ENCODE data around the gene PRKCA.
A peak's percentile ranks its signal among the peaks of the same experiment; 100 is the strongest.
"Not testable (repeated sequence)": the region's sequence is repeated elsewhere in the genome, so short reads cannot be mapped to it uniquely, and the experiment has no call there.

PRKCA gene

DNA sequence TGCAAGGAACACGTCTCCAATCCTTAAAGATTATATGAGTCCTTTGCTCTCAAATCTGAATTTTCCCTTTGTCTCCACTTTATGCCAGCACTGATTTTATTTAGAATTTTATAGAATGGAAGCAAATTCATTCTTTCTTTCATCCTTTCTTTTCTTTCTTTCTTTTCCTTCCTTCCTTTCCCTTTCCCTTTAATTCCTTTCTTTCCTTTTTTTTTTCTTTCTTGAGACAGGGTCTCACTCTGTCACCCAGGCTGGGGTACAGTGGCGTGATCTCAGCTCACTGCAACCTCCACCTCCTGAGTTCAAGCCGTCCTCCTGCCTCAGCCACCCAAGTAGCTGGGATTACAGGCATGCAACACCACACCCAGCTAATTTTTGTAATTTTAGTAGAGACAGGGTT, 187.2 kb downstream of the PRKCA start:
- DNase-seq (ENCODE audit: low read depth) = not testable (repeated sequence)

DNA sequence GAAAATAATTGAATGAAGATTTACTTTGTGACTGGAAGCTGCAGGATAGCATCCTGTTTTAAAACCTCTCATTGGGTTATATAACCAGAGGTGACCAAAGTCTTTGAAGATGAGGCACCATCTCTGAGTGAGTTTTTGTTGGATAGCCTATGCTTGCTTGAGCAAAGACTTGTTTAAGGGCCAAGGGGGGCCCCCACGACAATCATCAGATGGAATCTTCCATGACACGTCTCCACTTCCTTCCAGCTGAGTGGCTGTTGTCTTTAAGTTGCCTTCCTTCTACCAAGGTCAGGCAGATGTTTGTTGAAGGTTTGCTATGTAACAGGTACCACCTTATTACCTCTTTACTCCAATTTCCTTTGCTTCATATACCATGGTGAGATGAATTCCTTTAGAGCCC, 188.8 kb downstream of the PRKCA start:
- DNase-seq (ENCODE audit: low read depth) = no peak

DNA sequence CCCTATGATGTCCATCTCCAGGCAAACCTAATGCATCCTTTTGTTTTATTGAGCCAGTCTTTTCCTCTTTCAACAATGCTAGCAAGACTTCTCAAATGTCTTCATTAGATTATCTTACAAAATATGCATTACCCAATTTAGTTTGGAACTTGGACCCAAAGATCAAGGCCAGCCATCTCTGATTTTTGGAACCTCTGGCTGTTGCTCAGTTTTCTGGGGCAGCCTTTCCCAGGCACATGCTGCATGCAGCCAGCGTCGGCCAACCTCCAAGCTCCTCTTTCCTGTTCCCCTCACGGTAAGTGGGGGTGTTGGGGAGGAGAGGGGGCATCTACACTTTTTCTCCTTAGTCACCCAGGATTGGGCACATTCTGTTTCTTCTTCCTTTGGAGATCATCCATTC, 189.3 kb downstream of the PRKCA start:
- no peak for DNase-seq (ENCODE audit: low read depth)

DNA sequence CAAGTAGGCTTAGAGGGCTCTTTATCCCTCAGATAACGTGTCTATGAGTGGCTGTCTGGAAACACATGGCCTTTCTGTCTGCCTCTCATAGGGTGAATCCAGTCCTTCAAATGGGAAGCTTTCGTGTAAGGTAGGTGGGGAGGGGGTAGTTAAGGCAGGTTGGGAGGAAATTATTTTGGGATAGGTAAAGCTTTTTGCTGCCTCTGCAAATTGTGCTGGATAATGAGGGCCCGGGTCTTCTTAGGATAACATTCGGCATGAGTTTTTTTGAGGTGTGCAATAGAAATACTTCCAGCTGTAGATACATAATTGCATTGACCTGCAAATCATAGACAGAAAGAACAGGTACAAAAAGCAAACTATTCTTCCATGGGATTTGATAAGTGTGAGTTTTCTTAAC, 189.7 kb downstream of the PRKCA start:
- DNase-seq (ENCODE audit: low read depth) = no peak

DNA sequence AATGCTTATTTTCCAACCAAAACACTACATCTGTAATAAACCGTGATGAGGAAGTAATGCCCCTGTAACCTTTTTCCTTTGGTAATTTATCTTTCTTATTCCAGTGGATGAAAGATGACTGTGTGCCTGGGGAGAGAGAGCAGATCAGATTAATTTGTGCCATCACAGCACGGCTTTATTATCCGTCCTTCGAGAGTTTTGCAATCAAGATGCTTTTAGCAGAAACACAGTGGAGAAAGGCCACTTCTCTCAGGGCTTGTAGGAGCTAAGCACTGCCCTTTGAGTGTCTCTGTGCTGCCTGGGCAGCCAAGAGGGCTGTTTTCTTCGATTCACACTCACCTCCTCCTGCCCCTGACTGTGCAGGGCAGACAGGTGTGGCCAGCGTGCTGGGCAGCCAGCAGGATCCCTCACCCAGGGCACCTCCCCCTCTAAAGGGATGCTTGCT, 190.2 kb downstream of the PRKCA start:
- no peak for DNase-seq (ENCODE audit: low read depth)

DNA sequence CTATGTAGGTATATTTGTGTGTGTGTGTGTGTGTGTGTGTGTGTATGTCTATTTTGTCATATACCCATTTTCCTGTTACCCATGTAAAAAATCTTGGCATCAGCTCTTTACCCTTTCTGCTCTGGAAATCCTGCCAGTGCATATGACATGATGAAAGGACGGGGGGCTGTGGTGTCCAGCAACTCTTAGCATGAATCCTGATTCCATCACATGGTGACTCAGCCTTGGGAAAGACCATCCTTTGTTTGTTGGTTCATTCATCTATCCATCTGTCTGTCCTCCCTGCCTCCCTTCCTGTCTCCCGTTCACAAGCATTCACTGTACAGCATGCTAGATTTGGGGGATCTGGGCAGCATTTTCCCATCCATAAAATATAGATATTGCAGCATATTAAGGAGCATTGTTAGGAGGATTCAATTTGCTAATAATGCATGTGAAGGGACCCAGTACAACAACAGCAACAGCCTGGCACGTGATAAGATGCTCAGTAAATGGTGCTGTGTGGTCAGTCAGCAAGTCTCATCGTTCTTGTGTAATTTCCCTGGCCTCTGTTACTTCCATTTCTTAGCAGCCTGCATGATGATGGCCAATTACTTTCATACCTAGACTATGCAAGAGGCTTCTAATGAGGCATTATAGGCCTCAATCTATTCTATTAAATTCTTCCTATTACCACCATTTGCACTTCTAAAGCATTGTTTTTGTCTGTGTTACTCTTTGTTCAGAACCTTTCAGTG, 191.0 kb downstream of the PRKCA start:
- DNase-seq (ENCODE audit: low read depth) = no peak

DNA sequence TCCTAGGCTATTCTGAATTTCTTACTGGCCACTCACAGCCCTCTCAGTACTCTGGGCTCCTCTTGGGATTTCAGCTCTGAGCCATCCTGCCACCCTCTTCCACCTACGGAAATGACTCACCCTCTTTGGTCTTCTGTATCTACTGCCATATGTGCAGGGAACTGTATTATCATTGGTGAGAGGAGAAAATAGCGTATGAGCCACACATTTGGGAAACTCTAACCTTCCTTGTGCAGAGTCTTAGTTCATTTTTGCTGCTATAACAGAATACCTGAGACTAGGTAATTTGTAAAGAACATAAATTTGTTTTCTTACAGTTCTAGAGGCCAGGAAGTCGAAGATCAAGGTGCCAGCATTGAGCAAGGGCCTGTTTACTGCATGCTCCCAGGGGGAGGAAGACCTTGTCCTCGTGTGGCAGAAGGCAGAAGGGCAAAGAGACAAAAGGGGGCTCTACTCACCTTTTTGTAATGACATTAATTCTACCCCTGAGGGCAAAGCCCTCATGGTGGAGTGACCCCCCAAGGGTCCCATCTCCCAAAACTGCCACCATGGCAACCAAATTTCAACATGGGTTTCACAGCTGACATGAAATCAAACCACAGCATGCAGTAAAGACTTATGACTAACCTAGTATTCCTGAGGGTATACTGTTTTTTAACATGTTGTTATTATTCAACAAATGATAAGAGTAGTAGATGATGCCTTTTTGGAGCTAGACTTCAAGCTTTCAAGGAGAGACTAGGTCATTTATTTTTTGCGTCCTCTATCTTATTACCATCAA, 191.8 kb downstream of the PRKCA start:
- DNase-seq (ENCODE audit: low read depth) = no peak

DNA sequence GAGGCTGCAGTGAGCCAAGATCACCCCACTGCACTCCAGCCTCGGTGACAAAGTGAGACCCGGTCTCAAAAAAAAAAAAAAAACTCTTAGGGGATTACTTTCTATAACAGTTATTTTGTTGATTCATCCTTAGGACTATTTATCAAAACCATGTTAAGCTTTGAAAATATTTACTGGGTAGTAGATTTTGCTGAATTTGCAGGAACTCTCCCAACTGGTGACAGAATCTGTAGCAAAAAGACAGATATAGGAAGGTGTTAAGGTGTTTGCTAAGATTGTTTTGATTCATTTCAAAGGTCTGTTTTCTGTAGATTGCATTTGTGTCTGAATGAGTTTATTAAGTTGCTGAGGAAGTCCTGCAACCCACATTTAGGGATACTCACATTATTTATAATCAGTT, 192.6 kb downstream of the PRKCA start:
- DNase-seq (ENCODE audit: low read depth) = no peak

DNA sequence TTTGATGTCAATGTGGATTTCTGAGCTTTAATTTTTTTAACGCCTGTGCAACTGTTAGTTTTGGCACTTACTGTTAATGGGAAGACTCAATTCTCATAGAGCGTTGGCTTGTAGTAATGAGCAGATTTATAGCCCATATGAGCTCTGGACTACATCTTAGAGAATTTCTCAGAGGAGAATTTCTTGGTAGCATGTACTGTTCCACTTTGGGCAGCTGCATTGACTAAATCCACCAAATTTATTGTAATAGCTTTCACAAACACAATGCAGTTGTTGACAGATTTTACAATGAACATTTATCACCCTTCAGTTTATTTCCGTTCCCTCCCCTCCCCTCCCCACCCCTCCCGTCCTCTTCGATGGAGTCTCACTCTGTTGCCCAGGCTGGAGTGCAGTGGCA, 193.9 kb downstream of the PRKCA start:
- no peak for DNase-seq (ENCODE audit: low read depth)

DNA sequence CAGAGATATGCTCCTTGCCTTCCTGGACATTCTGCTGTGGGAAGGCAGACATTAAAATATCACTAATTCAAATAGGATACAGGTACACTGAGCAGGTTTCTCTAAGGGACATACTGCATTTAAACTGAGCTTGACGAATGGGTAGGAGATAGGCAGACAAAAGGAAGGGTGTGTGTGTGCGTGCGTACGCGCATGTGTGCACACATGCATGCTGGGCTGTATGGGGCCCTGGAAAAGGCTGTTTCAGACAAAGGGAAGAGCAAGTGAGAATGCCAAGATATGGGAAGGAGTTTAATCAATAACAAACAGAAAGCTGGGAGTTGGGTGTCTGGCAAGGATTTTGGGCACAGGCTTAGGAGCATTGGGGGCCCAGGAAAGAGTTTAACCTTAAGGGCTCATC, 196.2 kb downstream of the PRKCA start:
- DNase-seq (ENCODE audit: low read depth) = no peak

DNA sequence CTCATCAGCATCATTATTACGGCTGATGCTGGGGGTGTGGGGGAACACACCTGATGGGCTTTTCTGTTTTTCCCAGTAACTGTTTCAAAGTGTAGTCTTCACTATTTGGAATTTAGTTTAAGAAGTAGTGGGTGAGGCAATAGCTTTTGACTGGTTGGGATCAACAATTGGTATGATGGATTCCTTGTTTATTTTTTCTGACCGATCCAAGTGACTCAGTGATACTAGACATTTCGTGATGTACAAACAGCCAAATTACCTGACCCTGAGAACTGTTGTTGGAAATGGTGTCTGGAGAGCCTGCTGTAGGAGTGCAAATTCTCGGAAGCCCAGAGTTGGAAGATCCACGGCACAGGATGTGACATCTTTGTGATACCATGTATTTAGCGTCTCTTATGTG, 204.2 kb downstream of the PRKCA start:
- no peak for DNase-seq (ENCODE audit: low read depth)

DNA sequence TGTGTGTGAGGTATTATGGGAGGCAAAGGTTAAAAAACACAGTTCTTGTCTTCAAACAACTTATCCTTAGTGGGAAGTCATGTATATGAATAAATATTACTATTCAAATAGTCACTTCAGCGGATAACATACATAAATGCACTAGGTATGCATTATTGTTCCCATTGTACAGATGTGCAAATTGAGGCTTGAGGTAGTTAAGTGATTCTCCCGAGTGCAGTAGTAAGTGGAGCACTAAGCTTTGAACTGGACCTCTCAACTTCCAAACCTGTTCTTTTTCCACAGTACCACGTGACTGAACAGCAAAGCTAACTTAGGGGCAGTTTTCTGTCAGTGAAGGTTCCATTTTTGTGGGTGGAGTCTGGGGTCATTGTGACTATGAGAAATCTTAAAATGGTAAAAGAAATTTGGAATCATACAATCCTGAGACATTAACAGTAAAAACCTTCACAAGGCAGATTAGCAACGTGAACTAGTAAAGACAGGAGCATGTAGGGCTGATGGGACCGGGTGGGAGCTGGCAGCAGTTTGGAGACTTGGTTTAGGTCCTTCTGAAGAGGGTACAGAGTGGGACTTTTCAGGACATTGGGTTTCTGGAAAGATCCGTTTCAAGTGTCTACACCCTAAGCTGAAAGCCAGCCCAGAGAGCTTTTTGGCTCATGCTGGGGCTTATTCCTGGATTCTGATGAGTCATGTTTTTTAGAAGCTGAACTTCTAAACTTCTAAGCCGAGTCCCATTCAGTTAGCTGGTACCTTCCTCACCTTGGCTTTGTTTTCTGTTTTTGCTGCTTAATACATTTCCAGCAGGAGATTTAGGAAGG, 204.9 kb downstream of the PRKCA start:
- no peak for DNase-seq (ENCODE audit: low read depth)

DNA sequence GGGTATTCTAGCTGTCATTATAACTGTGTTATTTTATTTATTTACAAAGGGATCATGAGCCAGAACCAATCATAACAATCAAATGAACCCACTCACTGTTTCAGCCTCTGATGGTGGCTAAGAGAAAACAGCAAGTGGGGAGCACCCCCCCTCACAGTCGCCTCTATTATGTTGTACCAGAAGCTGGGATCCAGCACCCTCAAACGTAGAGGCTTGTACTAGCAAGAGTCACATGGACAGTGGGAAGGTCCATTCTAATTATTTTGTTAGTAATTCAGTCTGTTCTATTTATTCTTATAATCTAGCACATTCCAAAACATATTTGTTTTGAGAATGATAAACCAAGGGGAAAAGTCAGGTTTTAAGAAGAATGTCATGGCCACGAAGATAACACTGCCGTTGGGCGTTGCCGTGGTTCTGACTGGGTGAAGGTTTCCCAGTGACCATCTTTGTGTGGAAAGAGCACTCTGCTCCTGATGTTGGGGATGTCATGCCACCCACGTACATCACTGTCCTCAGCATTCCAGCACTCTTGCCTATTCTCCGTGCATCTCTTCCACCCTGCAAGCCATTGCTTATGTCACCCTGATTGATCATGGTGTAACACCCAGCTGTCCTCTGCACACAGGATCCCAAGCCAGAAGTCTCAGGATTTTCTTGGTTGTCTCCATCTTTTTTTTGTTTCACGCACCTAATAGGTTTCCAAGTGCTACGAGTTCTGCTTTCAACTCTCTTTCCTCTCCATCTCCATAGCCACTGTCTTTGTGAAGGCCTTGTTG, 205.8 kb downstream of the PRKCA start:
- DNase-seq (ENCODE audit: low read depth) = no peak

DNA sequence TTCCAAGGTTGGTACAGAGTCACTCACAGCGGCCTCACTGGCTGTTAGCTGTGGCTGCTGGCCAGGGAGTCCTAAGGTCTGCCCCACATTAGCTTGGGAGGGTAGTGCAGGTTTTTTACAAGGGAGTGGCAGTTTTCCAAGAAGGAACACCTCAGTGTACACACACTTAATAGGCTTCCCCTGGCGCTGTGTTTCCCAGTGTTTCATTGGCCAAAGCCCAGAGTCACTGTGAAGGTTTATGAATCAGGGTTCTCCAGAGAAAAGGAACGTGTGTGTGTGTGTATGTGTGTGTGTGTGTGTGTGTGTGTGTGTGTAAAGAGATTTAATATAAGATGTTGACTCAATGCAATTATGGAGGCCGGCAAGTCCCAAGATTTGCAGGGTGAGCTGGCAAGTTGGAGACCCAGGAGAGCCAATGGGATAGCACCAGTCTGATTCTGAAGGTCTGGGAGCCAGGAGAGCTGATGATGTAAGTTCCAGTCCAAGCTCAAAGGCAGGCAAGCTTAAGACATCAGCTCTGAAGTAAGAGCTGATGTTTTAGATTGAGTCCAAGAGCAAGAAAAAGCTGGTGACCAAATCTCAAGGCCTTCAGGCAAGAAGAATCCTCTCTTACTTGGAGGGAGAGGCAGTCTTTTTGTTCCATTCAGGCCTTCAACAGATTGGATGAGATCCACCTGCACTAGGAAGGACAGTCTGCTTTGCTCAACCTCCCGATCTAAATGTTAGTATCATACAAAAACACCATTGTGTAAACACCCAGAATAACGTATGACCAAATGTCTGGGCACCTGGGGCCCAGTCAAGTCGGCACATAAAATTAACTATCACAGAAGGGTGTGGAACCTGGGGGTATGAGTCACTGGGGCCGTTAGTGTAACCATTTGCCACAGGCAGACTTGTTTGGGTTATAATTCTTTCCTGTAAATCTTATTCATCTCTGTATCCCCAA, 206.8 kb downstream of the PRKCA start:
- DNase-seq (ENCODE audit: low read depth) = peak; percentile 21

DNA sequence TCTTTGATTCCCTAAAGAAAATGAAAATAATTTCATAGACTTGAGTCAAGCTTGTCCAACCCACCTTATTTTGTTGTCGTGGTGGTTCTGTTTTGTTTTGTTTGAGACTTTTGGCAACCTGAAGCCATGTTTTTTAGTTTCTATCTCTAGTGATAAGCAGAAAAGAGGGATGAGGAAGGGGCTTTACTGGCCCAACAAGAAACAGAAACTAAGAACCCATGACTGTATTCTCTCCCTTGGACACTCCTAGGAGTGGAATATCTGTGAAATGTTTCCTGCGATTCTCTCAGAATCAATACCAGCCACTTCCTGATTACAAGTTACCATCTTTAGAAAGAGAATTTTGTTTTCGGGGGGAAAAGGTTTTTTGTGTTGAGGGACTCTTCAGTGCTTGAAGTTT, 207.5 kb downstream of the PRKCA start:
- DNase-seq (ENCODE audit: low read depth) = no peak

DNA sequence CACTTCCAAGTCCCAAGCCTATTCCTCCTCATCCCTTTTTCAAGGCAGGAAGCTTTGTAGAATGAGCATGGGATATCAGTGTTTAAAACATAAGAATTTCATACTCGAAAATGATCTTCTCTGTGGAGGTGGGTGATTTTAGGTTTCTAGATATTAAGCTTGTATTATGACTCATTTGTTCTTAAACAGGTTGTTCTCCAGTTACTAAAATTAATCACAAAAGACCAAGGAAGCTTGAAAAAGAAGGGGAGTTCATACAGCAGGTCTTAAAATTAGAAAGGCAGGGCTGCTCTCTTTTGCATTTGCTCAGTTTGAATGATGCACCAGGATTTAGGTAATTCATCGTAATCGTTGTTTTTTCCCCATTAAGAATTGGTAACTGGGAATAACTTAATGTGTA, 208.7 kb downstream of the PRKCA start:
- DNase-seq (ENCODE audit: low read depth) = no peak

DNA sequence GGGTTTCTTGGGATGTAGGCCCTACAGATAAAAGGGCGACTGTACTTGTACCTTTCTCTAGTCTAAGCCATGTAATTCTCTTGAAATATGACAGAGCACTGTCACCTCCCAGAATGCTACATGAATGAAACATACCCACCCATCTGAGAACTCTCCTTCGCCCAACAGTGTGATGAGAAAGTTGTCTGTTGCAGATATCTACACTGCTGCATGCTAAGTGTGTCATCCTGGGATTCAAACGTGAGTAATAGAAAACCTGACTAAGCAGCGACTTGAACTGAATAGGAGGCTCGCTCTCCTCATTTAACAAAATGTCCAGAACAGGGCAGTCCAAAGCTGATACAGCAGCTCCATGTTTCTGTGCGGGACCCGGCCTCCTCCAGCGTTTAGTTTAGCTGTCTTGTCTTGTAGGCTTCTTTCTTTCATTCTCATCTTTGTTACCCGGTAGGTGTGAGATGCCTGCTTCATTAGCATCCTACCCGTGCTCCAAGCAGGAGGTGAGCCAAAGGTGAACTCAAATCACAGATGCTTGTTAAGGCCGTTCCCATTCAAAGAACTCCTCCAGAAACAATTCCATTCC, 211.9 kb downstream of the PRKCA start:
- DNase-seq (ENCODE audit: low read depth) = no peak

DNA sequence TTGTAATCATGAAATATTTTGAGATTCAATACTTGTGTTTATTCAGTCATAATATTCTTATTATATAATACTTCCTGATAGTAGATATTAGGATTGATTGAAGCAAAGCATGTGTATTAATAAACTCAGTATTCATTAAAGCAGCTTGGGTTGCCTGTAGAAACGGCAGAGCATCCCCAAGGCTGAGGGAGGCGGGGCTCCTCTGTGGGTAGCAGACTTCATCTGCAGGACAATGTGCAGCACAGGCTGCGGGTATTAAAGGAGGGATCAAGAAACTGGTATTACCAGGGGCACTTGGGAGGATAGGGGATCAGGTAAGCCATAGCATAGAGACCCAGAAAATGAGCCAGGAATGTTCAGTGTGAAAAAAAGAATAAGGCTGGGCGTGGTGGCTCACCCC, 213.6 kb downstream of the PRKCA start:
- no peak for DNase-seq (ENCODE audit: low read depth)

DNA sequence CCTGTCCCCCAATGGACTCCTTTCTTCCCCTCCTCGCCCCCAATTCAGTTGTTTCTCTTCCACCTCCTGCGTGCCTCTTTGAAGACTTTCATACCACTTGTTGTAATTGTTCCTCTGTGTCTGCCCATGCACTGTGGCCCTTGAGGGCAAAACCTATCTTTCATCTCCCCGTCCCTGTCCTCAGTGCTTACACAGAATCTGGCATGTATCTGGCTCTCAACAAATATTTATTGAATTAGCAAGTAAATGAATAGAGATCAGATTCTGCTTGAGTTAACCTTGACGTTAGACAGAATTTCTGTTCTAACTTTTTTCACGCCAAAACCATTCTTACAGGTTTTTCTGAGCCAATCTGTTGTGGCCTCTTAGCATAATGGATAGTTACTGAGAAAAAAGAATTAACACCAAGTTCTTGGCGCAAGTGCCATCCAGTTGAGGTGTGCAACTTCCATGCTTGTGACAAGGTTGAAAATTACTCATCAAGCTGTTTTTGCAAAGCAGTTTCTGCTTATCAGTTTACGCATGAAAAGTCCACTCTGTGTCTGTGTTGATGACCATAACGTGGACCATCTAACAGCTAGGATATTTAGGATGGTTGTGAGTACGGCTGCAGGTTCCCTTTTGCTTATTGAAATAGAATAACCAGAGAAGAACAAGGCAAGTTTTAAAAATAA, 215.1 kb downstream of the PRKCA start:
- DNase-seq (ENCODE audit: low read depth) = no peak

DNA sequence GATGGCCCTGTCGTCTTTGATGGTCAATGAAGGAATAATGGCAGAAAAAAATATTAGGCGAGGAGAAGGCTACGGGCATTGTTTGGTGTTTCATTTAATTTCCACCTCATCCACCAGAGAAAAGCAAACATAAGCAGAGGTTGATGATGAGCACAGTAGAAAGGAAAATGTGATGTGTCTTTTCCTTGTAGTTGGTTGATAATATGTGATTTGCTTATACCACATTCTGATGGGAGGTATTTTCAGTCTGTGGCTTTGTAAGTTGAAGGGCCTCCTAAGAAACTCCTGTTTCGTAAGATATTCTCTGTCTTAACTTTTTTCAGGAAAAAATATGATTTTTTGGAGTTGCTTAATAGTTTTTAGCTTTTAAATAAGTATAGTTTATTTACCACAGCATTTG, 215.7 kb downstream of the PRKCA start:
- DNase-seq (ENCODE audit: low read depth) = no peak
